T-cell (primary cell): ENCODE data around the gene RFTN1. TPM values are rescaled to one million over a fixed set of nuclear protein-coding genes. Genes with fewer than 3 reads are reported as not detected.

Source experiments
- ATAC-seq, 4 experiments: fragments of 200-7000 bp in 3 of 4; fragments of 150-1000 bp in 1 of 4; cut with Tn5 transposase; replicated peaks in 1 of 4; 1 replicate in 3 of 4; 2 replicates in 1 of 4; pipeline ENCODE4 v1.10.0; 2021; ENCODE audit warnings: moderate library complexity in 3 of 4, mild to moderate bottlenecking in 2 of 4, moderate number of reproducible peaks in 1 of 4
- CTCF ChIA-PET, 2 donors: fragments of 300-600 bp; sonication (Branson Sonifier 250); formaldehyde crosslinking; loops; one replicate each; lab custom pipeline; 2022; ENCODE audit warnings: antibody characterized with exemption in 2 of 2; lab: Charles Lee
- POLR2A ChIA-PET, 2 donors: fragments of 300-600 bp; sonication (Branson Sonifier 250); formaldehyde crosslinking; loops; one replicate each; lab custom pipeline; 2022; ENCODE audit warnings: antibody characterized with exemption in 2 of 2; lab: Charles Lee
- DNase-seq, 35 experiments: peaks; one replicate each; pipeline versions ENCODE4 v3.0.0 to v3.0.0-alpha.2; 2013 to 2023
- H3K27ac ChIP-seq: one replicate; pipeline ENCODE4 v1.5.1; 2013; ENCODE audit warnings: low read length
- H3K27me3 ChIP-seq, 2 experiments: replicated peaks in 1 of 2; 1 replicate in 1 of 2; 2 replicates in 1 of 2; pipeline versions ENCODE4 v1.6.1 to v1.7.0; 2013; ENCODE audit warnings: low read length in 1 of 2, mixed read lengths in 1 of 2; ENCODE audit not compliant: control insufficient read depth in 2 of 2, insufficient read depth in 2 of 2; ENCODE audit errors: extremely low read depth in 1 of 2
- H3K36me3 ChIP-seq, 2 donors: 1 replicate in 1 of 2; 2 replicates in 1 of 2; pipeline versions ENCODE4 v1.6.1 to v1.7.0; 2013; ENCODE audit warnings: low read length in 1 of 2; ENCODE audit not compliant: control insufficient read depth in 2 of 2, insufficient read depth in 1 of 2; ENCODE audit errors: extremely low read depth in 1 of 2
- H3K4me1 ChIP-seq, 2 experiments: 1 replicate in 1 of 2; 2 replicates in 1 of 2; pipeline versions ENCODE4 v1.6.1 to v1.7.0; 2013; ENCODE audit warnings: low read length in 2 of 2, mixed read lengths in 1 of 2; ENCODE audit not compliant: insufficient read depth in 2 of 2, control insufficient read depth in 1 of 2; ENCODE audit errors: extremely low read depth in 1 of 2
- H3K4me3 ChIP-seq, 2 donors: 1 replicate in 1 of 2; 2 replicates in 1 of 2; pipeline versions ENCODE4 v1.5.1 to v1.7.0; 2013; ENCODE audit warnings: mild to moderate bottlenecking in 2 of 2, low read length in 1 of 2, moderate library complexity in 1 of 2; ENCODE audit not compliant: control insufficient read depth in 1 of 2; ENCODE audit errors: extremely low read depth in 1 of 2
- H3K9me3 ChIP-seq: 2 replicates; pipeline ENCODE4 v1.7.0; 2013
- H3K27ac Mint-ChIP-seq, 2 donors: one replicate each; pipeline ENCODE4 v1.8.0; 2020 to 2021; ENCODE audit warnings: mild to moderate bottlenecking in 2 of 2, mixed read lengths in 2 of 2
- H3K27me3 Mint-ChIP-seq, 2 donors: one replicate each; pipeline ENCODE4 v1.8.0; 2021 to 2022; ENCODE audit warnings: mixed read lengths in 2 of 2
- H3K36me3 Mint-ChIP-seq: one replicate; pipeline ENCODE4 v1.8.0; 2021; ENCODE audit warnings: mixed read lengths
- H3K4me1 Mint-ChIP-seq, 3 donors: one replicate each; pipeline ENCODE4 v1.8.0; 2020 to 2022; ENCODE audit warnings: mixed read lengths in 3 of 3, mild to moderate bottlenecking in 1 of 3
- H3K4me3 Mint-ChIP-seq, 3 donors: one replicate each; pipeline ENCODE4 v1.8.0; 2020 to 2022; ENCODE audit warnings: mild to moderate bottlenecking in 3 of 3, mixed read lengths in 3 of 3, moderate library complexity in 3 of 3
- H3K9me3 Mint-ChIP-seq, 3 donors: one replicate each; pipeline ENCODE4 v1.8.0; 2020 to 2022; ENCODE audit warnings: mixed read lengths in 3 of 3
- WGBS: methylation state at CpG from one replicate; pipeline ENCODE4 v1.1.5; 2013; ENCODE audit warnings: missing lambda C conversion rate; ENCODE audit not compliant: insufficient coverage; 5-methylcytosine and 5-hydroxymethylcytosine counted together
- total RNA-seq, 35 experiments: library from RNA in 6 of 35; stranded (reverse) in 6 of 35; fragments of 120-200 nt in 1 of 35; gene quantifications; one replicate each; pipeline versions ENCODE4 v1.2.1 to v1.2.4 and lab custom pipeline; 2013 to 2026

Gene RFTN1
- total RNA-seq, 5 donors from 2014 or later (not counting 1 experiment from before 2014, with no cell fraction given), result 55.5 to 73.4 (median 70.7) TPM

- CTCF ChIA-PET, result no interaction called here
- peaks cover 5 to 38% of the 10 kb centered on the region in 2 donors for H3K36me3 ChIP-seq
- DNase-seq, result no peak
- POLR2A ChIA-PET, result no interaction called here
- no peak for ATAC-seq
- H3K27me3 ChIP-seq, result no peaks in the 10 kb centered on the region
- no peak overlapping the region for H3K4me3 ChIP-seq
- peak overlapping the region in 1 of 3 donors; percentile 77 for H3K4me3 Mint-ChIP-seq
- H3K36me3 Mint-ChIP-seq, result peaks cover 58% of the 10 kb centered on the region
- H3K27ac Mint-ChIP-seq, result peak overlapping the region; percentile 72 to 95
- no peak overlapping the region for H3K27ac ChIP-seq
- no peaks in the 10 kb centered on the region for H3K27me3 Mint-ChIP-seq
- peaks cover 42 to 61% of the 10 kb centered on the region in 2 experiments for H3K4me1 ChIP-seq
- H3K9me3 ChIP-seq, result no peaks in the 10 kb centered on the region
- peaks cover 86 to 90% (median 88%) of the 10 kb centered on the region in 3 donors for H3K4me1 Mint-ChIP-seq
- WGBS, result 93% methylated on average over 2 of the region's 3 CpGs
- no peaks in the 10 kb centered on the region for H3K9me3 Mint-ChIP-seq
Observed at GRCh38 chr3:16373341-16373946, 140.1 kb downstream of the RFTN1 start.

- peaks cover 5 to 45% of the 10 kb centered on the region in 2 donors for H3K36me3 ChIP-seq
- POLR2A ChIA-PET, result no interaction called here
- 90% methylated on average over 8 of the region's 12 CpGs for WGBS
- Mint-ChIP-seq H3K27ac (peak overlapping the region; percentile 72 to 95), H3K4me1 (peaks cover 78 to 87% (median 79%) of the 10 kb centered on the region in 3 donors), H3K36me3 (peaks cover 60% of the 10 kb centered on the region), H3K4me3 (peak overlapping the region in 1 of 3 donors; percentile 77), H3K9me3 (no peaks in the 10 kb centered on the region), H3K27me3 (no peaks in the 10 kb centered on the region)
- DNase-seq, result peak in 1 of 35 experiments; percentile 4
- no peaks in the 10 kb centered on the region for H3K9me3 ChIP-seq
- CTCF ChIA-PET, result no interaction called here
- no peak overlapping the region for H3K27ac ChIP-seq
- no peak for ATAC-seq
- H3K27me3 ChIP-seq, result no peaks in the 10 kb centered on the region
- H3K4me1 ChIP-seq, result peaks cover 34 to 55% of the 10 kb centered on the region in 2 experiments
- H3K4me3 ChIP-seq, result no peak overlapping the region
Observed at GRCh38 chr3:16372362-16373292, 140.9 kb downstream of the RFTN1 start.

- Mint-ChIP-seq H3K27ac (peak overlapping the region; percentile 59 to 95), H3K27me3 (no peaks in the 10 kb centered on the region), H3K4me3 (peak overlapping the region in 1 of 3 donors; percentile 34), H3K36me3 (peaks cover 62% of the 10 kb centered on the region), H3K9me3 (no peaks in the 10 kb centered on the region), H3K4me1 (peaks cover 66 to 81% (median 70%) of the 10 kb centered on the region in 3 donors)
- ChIA-PET POLR2A (no interaction called here), CTCF (no interaction called here)
- H3K27ac ChIP-seq, result no peak overlapping the region
- ATAC-seq, result no peak
- H3K4me1 ChIP-seq, result peaks cover 20 to 40% of the 10 kb centered on the region in 2 experiments
- DNase-seq, result no peak
- WGBS, result 88% methylated on average over 7 of the region's 10 CpGs
- no peaks in the 10 kb centered on the region for H3K9me3 ChIP-seq
- H3K27me3 ChIP-seq, result no peaks in the 10 kb centered on the region
- H3K36me3 ChIP-seq, result peaks cover 5 to 53% of the 10 kb centered on the region in 2 donors
- no peak overlapping the region for H3K4me3 ChIP-seq
Observed at GRCh38 chr3:16370872-16371740, 142.4 kb downstream of the RFTN1 start.

GRCh38 chr3:16370503-16370871 lies 143.0 kb downstream of the RFTN1 start:
- no peak overlapping the region for H3K4me3 Mint-ChIP-seq
- no peak overlapping the region for H3K27ac ChIP-seq
- H3K36me3 Mint-ChIP-seq, result peaks cover 63% of the 10 kb centered on the region
- H3K36me3 ChIP-seq, result peaks cover 5 to 48% of the 10 kb centered on the region in 2 donors
- no peaks in the 10 kb centered on the region for H3K27me3 Mint-ChIP-seq
- H3K27ac Mint-ChIP-seq, result peak overlapping the region; percentile 34 to 37
- no peak for DNase-seq
- no peaks in the 10 kb centered on the region for H3K9me3 Mint-ChIP-seq
- H3K4me1 ChIP-seq, result peaks cover 15 to 34% of the 10 kb centered on the region in 2 experiments
- POLR2A ChIA-PET, result no interaction called here
- no peak overlapping the region for H3K4me3 ChIP-seq
- CTCF ChIA-PET, result no interaction called here
- H3K4me1 Mint-ChIP-seq, result peaks cover 64 to 80% (median 71%) of the 10 kb centered on the region in 3 donors
- H3K27me3 ChIP-seq, result no peaks in the 10 kb centered on the region
- no peak for ATAC-seq
- no peaks in the 10 kb centered on the region for H3K9me3 ChIP-seq
- WGBS, result no CpG with 5 or more reads among the region's 2 CpGs

- 90% methylated on average over 7 of the region's 8 CpGs for WGBS
- no peak overlapping the region for H3K27ac ChIP-seq
- no peaks in the 10 kb centered on the region for H3K27me3 Mint-ChIP-seq
- no peak for DNase-seq
- POLR2A ChIA-PET, result no interaction called here
- H3K4me1 ChIP-seq, result peaks cover 9 to 28% of the 10 kb centered on the region in 2 experiments
- H3K36me3 ChIP-seq, result peaks cover 5 to 44% of the 10 kb centered on the region in 2 donors
- no peak overlapping the region for H3K27ac Mint-ChIP-seq
- H3K36me3 Mint-ChIP-seq, result peaks cover 65% of the 10 kb centered on the region
- H3K4me3 ChIP-seq, result no peak overlapping the region
- ATAC-seq, result no peak
- no peaks in the 10 kb centered on the region for H3K9me3 ChIP-seq
- H3K9me3 Mint-ChIP-seq, result no peaks in the 10 kb centered on the region
- peaks cover 58 to 79% (median 69%) of the 10 kb centered on the region in 3 donors for H3K4me1 Mint-ChIP-seq
- CTCF ChIA-PET, result no interaction called here
- H3K27me3 ChIP-seq, result no peaks in the 10 kb centered on the region
- no peak overlapping the region for H3K4me3 Mint-ChIP-seq
Observed at GRCh38 chr3:16369885-16370284, 143.6 kb downstream of the RFTN1 start.
